Activated CD8-positive, alpha-beta memory T cell treated with anti-CD3 and anti-CD28 coated beads for 24 hours (primary cell): ENCODE measurements around the gene VRK3.

Experiments
- DNase-seq: peaks from one replicate; pipeline ENCODE4 v3.0.0-alpha.2; 2020

VRK3 gene

DNA sequence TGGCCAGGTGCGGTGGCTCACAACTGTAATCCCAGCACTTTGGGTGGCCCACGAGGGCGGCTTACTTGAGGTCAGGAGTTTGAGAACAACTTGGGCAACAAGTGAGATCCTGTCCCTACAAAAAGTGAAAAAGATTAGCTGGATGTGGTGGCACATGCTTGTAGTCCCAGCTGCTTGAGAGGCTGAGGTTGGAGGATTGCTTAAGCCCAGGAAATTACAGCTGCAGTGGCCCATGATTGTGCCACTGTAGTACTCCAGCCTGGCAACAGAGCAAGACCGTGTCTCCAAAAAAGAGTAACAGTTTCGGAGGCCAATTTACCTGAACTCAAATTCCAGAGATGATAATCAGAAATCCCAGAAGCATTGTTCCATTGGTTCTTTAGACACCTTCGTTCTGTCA, 5.1 kb upstream of the VRK3 start:
- no peak for DNase-seq

DNA sequence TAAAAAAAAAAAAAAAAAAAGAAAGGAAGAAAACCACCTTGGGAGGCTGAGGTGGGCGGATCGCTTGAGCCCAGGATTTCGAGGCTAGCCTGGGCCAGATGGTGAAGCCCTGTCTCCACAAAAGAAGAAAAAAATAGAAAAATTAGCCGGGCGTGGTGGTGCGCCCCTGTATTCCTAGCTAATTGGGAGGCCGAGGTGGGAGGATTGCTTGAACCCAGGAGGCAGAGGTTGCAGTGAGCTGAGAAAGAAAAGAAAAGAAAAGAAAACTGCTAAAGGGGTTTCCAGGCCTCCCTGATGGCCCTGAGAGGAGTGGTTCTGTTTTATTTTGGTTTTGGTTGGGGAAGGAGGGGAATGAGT, 1.4 kb upstream of the VRK3 start:
- DNase-seq: no peak

DNA sequence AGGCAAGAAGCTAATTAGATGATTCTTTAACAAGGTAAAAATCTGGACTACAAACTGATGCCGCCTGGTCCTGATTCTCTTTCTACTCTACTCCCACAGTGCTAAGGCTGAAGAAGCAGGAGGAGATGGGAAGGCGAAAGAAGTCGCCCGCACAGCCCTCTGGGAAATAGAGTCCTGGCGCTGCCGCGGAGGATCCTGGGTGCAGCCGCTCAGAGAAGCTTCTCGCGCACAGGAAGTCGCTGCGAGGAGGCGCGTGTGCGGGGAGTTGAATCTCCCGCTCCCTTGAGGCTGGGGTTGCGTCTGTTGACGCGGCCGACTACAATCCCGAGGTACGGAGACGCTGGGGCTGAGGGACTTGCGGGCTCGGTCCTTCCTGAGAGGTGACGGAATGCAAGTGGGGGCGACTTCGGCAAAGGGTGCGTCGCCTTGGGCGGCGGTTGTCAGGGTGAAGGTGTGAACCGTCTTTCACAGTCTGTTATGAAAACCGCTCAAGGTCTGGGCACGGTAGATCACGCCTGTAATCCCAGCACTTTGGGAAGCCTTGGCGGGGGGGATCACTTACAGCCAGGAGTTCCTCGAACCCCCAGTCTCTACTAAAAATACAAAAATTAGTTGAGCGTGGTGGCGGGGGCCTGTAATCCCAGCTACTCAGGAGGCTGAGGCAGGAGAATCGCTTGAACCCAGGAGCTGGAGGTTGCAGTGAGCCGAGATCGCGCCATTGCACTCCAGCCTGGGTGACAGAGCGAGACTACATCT, 800 bp upstream of the VRK3 start, which contains the start of gene ZNF473:
Gene ZNF473, plus strand, starts transcription at position 212 of the 756 bp plus-strand sequence. CDS start 5,078 bp downstream, outside the sequence.
- DNase-seq: peak; percentile 92

DNA sequence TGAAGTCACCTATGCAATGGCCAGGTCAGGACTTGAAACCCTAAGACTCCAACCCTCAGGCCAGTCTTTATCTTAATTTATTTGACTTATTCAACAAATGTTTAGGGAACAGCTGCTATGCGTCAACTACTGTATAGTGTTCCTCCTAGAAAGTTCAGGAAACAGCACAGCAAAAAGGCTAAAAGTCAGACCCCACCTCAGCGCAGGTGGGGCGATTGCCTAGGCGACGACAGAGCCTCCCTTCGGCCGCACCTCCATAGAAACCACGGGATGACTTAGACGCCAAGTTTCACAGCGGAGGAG, 502 bp downstream of the VRK3 start:
- DNase-seq: no peak

DNA sequence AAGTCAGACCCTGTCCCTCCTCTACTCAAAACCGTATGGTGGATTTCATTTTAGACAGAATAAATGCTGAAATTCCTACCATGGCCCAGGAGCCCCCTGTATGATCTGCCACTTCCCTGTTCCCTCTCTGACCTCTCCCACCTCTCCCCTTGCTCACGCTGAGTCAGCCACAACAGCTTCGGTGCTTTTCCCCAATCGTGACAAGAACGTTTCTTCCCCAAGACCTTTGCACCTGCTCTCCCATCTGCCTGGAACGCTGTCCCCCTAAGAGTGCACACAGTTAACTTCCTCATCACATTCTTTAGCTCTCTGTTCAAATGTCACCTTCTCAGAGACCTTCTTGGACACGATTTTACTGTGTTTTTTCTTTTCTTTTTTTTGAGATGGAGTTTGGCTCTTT, 2.3 kb downstream of the VRK3 start:
- DNase-seq: no peak

DNA sequence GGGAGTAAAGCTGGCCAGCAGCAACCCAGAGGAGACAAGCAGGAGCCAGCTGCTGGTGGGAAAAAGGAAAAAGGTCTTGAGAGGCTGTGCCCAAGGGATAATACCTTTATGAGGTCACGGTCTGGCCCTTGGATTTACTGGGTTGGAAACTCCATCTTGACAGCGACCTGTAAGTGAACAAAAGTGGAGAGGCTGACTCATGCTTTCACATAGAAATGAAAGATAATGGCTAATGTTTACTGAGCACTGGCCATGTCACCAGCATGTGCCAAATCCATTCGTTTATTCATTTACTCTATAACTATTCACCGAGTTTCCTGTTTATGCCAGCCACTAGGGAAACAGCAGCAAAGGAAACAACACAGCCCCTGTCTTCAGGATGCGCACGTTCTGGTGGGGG, 4.7 kb downstream of the VRK3 start:
- no peak for DNase-seq

DNA sequence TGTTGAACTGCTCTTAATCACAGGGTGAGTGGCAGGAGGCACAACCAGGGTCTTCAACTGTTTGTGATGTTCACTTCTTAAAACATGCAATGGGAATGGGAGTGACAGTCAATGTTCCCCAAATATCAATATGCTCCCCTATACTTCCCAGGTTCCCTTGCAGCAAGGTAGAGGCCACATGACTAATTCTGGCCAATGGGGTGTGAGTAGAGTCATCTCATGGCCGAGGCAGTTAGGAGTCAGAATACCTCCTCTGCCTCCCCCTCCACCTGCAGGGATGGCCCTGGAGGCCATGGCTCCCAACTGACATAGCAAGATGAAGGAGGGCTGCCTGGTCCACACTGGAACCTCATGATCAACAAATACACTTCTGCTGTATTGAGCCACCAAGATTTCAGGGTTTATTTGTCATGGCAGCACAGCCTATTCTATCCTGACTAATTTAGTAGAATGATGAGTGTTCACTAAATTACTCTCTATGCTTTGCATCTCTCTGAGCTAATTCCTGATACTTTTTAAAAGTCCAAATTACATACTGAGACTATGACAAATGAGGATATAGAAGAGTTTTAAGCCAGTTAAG, 8.9 kb downstream of the VRK3 start:
- no peak for DNase-seq

DNA sequence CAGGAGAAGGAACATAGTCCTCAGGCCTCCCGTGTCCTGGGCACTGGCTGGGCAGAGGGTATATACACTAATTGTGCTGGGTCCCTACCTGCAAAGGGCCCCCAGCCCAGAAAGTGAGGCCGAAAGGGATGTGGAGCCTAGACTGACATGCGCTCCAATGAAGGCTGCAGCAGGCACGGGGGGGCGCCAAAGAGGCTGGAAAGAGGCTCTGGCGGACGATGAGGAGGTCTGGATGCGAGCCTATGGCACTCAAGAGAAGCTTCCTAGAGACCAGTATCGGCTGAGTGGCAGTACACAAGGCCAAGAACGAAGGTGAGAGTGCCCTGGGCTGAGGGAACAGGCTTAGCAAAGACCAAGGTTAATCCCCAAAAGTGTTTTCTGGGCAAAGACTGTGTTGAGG, 16.6 kb downstream of the VRK3 start:
- DNase-seq: no peak

DNA sequence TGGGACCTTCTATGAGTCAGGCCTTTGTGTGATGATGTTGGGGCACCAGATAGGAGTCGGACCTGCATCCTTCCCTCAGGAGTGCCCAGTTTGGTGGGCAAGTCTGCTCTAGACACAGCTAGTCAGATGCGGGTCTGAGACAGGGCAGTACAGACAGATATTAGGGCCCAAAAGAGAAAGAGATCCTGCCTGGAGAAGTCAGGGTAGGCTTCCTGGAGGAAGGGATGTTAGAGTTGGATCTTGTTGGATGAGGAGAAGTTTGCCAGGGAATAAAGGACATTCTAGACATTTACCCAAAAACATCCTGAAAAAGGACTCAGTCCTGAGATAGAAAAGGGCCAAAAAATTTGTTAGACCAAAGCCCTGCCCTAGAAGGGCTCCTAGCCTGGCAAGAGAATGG, 17.2 kb downstream of the VRK3 start:
- no peak for DNase-seq

DNA sequence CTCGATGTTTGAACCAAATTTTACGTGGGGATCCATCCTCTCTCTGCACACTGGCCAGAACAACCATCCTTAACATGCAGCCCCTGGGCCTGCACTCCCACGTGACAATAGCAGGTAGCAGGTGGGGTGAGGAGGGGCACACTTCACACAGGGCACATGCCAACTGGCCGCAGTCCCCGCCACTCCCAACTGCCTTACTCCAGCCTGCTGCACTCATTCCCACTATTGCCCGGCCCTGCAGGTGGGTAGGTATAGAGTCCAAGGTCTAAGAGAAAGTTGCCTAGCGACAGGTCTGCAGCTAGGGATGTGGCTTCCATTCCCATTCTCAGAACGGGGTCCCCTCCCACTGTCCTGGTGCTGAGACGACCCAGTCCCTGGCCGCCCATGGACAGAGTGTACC, 18.0 kb downstream of the VRK3 start:
- DNase-seq: no peak

DNA sequence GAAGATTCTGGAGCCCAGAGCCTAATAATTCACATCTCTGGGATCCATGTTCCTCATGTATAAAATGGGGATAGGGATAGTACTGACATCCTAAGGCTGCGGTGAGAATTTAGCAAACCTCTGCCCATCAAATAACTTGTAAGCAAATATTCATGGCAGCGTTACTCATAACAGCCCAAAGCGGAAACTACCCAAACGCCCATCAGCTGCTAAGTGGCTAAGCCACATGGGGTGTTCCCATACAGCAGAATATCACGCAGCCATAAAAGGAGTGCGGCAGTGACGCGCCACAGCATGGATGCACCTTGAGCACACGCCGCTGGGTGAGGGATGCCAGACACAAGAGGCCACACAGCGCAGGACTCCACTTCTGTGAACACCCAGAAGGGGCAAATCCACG, 19.7 kb downstream of the VRK3 start:
- no peak for DNase-seq

DNA sequence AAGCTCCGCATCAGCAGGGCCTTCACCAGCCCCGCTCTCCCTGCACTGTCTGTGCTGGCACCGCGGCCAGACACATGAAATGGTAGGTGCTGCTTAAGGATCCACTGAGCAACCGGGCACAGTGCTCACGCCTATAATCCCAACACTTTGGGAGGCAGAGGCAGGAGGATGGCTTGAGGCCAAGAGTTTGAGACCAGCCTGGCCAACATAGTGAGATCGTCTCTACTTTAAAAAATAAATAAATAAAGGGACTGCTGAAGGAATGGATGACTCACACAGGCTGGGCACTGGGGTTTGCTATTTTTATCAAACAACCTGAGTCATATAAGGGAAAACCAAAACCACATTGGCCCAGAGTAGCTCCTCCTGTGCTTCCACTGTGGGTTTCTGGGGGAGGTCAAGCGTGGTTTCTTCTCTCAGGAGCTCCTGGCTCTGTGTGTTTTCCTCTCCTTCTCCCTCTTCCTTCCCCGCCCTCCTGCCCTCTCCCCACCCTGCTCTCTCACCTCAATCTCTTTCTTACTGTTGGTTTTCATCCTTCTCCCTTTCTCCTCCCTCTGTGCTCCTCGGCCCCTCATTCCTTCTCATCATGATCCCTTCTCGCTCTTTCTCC, 21.3 kb downstream of the VRK3 start:
- DNase-seq: peak; percentile 62

DNA sequence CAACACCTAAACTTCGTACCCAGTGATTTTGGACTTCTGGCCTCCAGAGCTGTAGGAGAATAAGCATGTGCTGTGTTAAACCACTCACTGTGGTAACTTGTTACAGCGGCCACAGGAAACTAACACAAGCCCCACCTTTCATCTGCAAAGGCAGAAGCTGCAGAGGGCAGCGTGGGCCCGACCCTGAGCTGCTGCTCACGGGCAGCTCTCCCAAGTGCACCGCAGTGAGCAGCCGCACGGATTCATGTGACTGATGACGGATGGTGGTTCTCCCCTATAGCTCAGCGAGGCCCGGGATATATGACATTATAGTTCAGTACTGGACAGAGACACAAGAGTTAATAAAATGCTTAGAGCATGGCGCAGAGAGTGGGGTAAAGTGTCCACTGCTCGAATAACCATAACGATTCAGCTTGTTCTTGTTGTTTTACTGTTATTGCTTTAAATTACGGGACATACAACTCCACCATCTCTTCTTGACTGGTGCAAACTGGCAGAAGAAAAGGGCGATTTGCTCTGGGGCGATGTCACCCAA, 21.9 kb downstream of the VRK3 start:
- DNase-seq: no peak

DNA sequence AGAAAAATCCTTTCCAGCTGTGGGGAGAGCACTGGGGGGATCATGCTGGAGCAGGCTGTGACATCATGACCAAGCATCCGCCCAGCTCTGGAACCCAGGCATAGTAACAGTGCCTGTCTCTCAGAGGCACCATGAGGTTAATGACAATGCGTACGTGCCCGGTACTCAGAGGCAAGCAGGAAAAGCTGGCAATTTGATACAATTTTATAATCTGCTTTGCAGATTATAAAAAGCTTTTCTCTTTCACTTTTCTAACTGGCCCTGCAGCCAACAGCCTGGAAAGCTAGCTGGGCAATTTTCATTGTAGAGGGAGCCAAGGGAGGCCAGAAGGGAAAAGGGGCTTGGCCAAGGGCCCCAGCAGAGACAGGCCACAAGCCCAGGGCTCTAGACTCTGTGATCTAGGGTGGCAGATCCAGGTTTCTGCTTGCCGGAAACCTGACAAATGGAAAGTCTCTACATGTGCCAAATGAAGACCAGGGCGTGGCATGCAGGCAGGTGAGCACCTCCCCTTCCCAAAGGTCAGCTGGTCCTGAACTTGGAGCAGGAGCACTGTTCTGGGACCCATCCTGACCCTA, 22.7 kb downstream of the VRK3 start:
- no peak for DNase-seq

DNA sequence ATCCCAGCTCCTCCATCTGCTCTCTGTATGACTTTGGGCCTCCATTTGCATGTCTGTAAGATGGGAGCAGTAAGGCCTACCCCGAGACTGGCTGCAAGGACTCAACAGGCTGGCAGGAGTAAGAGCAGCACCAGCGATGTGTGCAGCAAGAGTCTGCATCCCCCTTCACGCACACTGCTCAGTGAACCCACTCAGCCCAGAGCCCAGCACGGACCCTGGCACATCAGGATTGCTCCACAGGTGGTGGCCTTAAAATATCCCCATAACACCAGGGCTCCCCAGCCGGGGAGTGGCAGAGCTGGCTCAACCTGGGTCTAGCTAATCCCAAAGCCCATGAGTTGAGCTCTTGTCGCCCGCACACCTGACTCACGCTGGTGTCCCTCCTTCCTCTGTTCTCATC, 23.4 kb downstream of the VRK3 start:
- DNase-seq: no peak

DNA sequence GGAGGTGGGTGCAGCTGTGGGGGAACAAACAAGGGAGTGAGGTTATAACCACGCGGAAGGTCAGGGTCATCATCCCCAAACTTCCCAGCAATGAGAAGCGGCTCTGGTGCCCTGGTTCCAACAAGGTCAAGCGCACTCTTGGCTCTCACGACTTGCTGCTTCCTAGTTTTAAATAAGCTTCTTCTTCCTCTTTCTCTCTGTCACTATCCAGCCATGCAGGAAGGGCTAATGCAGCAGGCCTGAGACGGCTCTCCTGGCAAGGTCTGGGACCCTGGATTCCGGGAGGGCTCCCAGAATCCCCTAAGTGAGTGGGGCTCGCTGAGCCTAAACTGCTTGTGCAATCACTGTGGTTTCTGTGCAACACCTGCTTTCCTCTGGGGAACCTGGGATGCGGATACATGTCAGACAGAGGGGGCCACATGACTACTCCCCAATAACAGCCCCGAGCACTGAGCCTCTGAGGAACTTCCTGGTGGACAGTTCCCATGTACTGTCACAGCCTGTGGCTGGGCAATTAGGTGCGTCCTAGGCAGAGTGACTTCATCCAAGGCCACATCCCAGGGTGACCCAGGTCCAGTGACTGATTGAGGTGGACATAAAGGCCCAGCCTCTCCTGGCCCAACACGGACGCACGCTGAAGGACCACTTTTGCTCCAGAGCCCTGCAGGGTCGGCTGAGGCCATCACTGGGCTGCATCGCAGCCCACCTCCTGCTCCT, 24.2 kb downstream of the VRK3 start:
- DNase-seq: no peak

DNA sequence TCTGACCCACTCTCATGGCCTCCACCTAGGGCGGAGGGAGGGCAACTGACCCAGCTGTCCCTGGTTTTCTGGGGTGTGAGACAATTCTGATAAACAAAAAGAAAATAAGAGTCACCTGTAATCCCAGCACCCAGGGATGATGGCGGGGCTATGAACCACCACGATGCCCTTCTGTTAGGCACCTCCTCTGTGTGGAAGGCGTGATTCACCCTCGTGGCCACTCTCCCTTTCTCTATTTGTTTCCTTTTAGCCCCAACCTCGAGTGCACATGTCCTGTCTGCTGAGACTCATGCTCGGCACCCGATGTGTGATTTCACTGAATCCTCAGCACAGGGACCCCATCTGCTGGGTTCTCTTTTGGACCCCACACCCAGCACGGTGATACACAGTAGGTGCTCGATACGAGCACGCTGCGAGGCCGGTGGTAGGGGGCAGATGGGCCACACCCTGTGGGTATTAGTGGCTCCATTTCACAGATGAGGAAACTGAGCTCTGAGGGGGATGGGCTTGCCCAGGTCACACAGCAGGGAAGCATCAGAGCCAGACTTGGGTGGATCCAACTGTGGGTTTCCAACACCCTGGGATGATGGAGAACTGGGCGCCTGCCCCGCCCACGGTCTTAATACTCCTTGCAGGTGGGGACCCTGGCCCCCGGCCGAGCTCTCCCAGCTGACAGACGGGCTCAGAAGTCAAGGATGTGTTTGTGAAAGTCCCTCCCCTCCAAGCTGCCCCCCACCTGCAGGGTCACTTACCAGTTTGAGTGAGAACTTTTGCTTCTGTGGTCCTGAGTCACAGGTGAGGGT, 24.9 kb downstream of the VRK3 start:
- DNase-seq: no peak

DNA sequence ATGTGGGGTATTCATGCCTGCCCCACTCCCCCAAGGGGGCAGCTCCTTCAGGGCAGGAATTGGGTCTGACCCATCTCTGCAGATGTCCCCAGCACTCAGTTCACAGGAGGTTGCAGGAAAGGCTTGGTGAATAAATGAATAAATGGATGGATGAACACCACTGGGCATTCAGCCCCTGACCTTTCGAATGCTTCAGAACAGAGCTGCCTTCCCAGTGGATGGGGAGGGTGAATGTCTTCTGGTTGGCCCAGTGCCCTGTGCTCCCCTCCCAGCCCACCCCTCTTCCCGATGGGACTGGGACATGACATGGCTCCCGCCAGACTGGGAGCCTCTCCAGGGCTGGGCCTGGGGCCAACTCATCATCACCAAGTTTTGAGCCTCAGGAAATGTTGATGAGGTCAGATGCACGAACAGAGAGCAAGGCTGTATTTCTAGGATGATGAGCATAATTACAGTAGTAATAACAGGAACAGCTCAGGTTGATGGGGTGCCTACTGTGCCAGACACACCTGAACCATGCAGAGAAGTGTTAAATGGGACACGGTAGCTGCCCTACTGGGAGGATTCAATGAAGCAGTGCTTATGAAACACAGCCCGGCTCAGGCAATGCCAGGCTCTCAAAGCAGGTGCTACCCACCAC, 25.7 kb downstream of the VRK3 start:
- no peak for DNase-seq

DNA sequence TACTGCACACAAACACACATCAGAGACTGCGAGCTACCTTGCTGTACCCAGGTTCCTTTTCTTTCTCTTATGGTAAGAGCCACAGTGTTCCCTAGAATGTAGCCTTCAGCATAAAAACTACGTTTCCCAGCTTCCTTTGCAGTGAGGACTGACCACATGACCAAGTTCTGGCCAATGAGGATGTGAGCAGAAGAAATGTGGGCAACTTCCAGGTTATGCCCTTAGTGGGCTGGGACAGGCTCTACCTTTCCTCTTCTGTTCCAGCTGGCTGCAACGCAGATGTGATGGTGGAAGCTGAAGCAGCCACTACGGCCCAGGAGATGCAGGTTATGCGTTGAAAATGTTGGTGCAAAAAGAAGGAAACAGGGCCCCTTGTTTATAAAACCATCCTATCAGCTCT, 27.5 kb downstream of the VRK3 start:
- no peak for DNase-seq

DNA sequence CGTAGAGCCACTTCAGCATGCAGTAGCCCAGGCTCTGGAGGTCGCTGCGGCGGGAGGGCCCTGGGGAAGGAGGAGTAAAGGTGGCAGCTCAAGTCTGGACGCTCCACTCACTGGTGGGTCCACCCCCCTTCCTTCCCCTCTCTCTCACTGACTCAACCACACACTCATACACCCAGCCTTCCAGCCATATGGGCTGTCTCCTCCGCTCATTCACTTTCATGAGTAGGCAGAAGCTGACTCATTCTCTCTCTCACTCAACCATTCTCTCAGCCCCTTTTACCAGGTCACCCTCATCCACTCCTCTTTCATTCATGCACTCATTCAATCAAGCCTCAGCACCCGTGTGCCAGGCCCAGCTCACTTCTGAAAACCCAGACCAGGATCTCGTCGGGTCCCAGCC, 36.7 kb downstream of the VRK3 start:
- no peak for DNase-seq

DNA sequence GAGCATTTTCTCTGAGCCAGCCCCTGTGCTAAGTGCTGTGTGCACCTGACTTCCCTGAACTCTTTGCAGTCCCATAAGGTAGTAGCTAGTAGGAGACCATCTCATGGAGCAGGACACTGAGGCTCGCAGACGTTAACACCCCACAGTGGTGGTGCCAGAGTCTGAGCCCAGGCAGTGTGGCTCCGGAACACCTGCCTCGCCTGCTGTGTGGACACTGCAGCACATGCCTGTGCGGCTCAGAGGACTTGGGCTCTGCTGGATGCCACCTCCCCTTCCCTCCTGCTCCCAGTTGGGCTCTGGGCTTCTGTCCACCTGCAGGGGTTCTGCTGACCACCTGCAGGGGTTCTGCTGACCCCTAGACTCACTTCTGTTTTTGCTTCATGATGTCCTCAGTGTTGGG, 37.2 kb downstream of the VRK3 start:
- DNase-seq: no peak

DNA sequence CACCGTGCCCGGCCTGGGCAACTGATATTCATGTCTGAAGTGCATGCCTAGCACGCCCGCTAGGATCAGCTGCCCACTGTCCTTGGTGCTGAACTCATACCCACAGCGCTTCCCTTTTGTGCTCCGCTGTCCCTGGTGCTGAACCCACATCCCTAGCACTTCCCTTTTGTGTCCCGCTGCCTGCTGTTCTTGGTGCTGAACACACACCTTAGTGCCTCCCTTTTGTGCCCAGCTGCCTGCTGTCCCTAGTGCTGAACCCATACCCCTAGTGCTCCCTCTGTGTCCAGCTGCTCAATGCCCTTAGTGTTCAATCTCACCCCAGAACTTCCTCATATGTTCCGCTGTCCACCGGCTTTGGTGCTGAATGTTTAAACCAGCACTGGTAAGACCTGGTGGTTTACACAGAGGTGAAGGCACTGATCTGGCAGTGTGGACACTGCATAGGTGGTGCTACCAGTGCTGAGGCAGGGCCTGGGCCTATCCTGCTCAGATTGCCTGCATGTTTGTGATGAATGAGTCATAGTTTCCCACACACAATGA, 37.9 kb downstream of the VRK3 start:
- peak; percentile 89 for DNase-seq
